ENCODE measurements around the gene POLR2I. TPM values are rescaled to one million over a fixed set of nuclear protein-coding genes. Genes with fewer than 3 reads are reported as not detected.

Gene POLR2I
- 43.2 TPM in 2 replicates for total RNA-seq

GRCh38 chr19:36114721-36115452 lies at the start of gene POLR2I:
Gene POLR2I, minus strand, starts transcription at chr19:36114875. Its CDS starts 19 bp downstream, at chr19:36114856.

DNA sequence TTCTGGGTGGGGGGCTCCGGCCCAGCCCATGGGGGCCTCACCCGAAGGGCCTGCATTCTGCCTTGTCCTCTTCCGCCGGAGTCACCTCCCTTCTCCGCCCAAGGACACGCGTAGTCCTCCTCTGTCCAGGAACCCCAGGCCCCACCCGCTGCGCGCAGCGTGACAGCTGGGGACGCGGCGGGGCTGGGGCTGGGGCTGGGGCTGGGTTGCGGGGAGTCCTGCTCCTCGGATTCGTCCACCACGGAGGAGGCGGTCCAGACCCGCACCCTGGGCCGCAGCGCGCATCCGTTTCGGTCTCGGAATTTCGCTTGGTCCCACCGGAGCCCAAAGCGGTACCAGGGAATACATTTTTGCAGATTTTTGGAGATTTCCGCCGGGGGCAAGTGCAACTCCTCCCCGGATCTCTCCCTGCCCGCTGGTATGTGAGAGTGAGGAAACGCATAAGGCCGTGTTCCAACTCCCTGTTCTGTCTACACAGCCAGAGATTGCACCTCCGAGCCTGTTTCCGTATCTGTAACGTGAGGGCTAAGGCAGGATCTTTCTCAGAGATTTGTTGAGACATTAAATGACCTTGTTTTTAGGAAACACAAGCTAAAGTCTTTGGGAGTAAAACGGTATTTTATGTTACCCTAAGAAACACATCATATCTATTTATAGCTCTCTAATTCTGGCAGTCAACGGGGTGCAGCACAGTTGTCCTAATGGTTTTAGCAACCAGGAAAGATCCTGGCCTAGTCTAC lies 37.8 kb upstream of the POLR2I start, which contains the start of gene COX7A1:
COX7A1 (minus strand) TSS at position 96 of the 740 bp plus-strand sequence; CDS start at position 56, 40 bp downstream.

DNA sequence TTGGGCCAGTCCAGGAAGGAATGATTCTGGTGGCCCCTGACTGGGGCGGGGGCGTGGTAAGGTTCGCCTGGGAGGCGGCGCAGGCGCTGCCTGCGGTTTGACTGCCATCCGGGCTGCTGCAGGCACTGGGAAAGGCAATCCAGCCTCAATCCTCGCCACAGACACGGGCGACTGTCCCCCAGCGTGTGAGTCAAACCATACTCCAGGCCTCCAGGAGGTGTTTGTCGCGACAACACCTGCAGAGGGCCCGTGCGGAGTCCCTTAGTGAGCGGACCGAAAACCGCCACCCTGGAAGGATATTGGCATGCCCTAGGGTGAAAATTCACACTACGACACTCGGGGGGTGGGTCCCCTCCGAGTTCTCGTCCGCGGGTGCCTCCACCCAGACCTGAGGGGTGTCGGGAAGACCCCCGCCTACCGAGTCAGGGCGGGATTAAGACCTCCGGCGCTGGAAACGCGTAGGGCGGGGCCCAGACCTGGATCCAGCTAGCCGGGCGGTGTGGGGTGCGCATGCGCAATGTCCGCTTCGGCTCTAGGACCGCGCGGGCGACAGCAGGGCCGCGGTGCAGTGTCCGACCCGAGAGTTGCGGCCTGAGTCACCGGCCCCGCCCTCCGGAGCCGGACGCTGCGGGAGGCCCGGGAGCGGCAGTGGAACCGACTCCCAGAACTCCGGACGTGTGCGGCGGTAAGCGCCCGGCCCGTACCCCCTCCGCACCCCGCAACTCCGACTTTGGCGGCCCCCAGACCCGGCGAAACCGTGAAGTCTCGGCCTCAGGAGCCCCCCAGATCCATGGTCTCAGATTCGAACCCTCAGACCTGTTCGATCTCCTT lies 25.0 kb upstream of the POLR2I start, which contains the start of gene CAPNS1:
CAPNS1 (plus strand) TSS at position 594 of the 831 bp plus-strand sequence. CDS start 946 bp downstream, outside the sequence.

GRCh38 chr19:36115453-36116343 lies 1.0 kb upstream of the POLR2I start, which contains the start of gene TBCB:
Gene TBCB, plus strand, starts transcription at chr19:36115468. Its CDS starts 93 bp downstream, at chr19:36115561.

GRCh38 chr19:36110487-36111199 lies 4.0 kb downstream of the POLR2I start, which contains the start of gene OVOL3:
Gene OVOL3, plus strand, starts transcription at chr19:36111143. Its CDS starts 60 bp downstream, at chr19:36111203.

Other genes starting within 250 kb of the POLR2I start
- gene APLP1, start 246.3 kb downstream of the POLR2I start, total RNA-seq = 3.5 and 6.7 TPM in 2 replicates
- gene NFKBID, start 214.3 kb downstream of the POLR2I start, total RNA-seq = 5.6 and 9.9 TPM in 2 replicates
- gene HCST, start 212.3 kb downstream of the POLR2I start, total RNA-seq = 0.22 and 1.5 TPM in 2 replicates
- gene TYROBP, start 206.6 kb downstream of the POLR2I start, total RNA-seq = not detected in 2 replicates
- gene LRFN3, start 178.5 kb downstream of the POLR2I start, total RNA-seq = 1.7 and 2.4 TPM in 2 replicates
- gene SDHAF1, start 119.7 kb downstream of the POLR2I start, total RNA-seq = 9.6 and 11.1 TPM in 2 replicates
- gene SYNE4, start 106.1 kb downstream of the POLR2I start, total RNA-seq = 0.25 TPM in 1 of 2 replicates, not detected in the other
- gene ALKBH6, start 100.7 kb downstream of the POLR2I start, total RNA-seq = 15.9 and 20.0 TPM in 2 replicates
- gene CLIP3, start 82.0 kb downstream of the POLR2I start, total RNA-seq = 5.4 and 12.6 TPM in 2 replicates
- 2.4 and 3.9 TPM in 2 replicates for gene THAP8, start 60.6 kb downstream of the POLR2I start, total RNA-seq
- 6.1 and 16.3 TPM in 2 replicates for gene WDR62, start 60.0 kb downstream of the POLR2I start, total RNA-seq
- not detected in 2 replicates for gene OVOL3, start 3.7 kb downstream of the POLR2I start, total RNA-seq
- gene TBCB, start 593 bp upstream of the POLR2I start, total RNA-seq = 240 and 342 TPM in 2 replicates
- 225 and 290 TPM in 2 replicates for gene CAPNS1, start 25.2 kb upstream of the POLR2I start, total RNA-seq
- gene COX7A1, start 37.6 kb upstream of the POLR2I start, total RNA-seq = 4.5 and 12.9 TPM in 2 replicates
- gene ZNF565, start 99.8 kb upstream of the POLR2I start, total RNA-seq = 4.4 and 5.2 TPM in 2 replicates
- gene ZNF146, start 100.2 kb upstream of the POLR2I start, total RNA-seq = 92.7 and 131 TPM in 2 replicates